Osteoblast (primary cell): ENCODE data around the gene D2HGDH. TPM values are rescaled to one million over a fixed set of nuclear protein-coding genes. Genes with fewer than 3 reads are reported as not detected.

ENCODE experiments used
- DNase-seq: peaks from one replicate; pipeline ENCODE4 v3.0.0; 2011; ENCODE audit warnings: low spot score, mixed read lengths; ENCODE audit not compliant: insufficient read length; ENCODE audit errors: missing footprints
- H2AFZ ChIP-seq: 2 replicates; pipeline ENCODE4 v1.6.0; 2011; ENCODE audit warnings: mild to moderate bottlenecking, low read length
- H3K27ac ChIP-seq: 2 replicates; pipeline ENCODE4 v1.5.1; 2011; ENCODE audit warnings: mild to moderate bottlenecking, low read depth, low read length, moderate library complexity
- H3K27me3 ChIP-seq: 2 replicates; pipeline ENCODE4 v1.6.0; 2012; ENCODE audit warnings: mild to moderate bottlenecking, control low read depth, inconsistent platforms, low read length, moderate library complexity; ENCODE audit not compliant: insufficient read depth
- H3K36me3 ChIP-seq: 2 replicates; pipeline ENCODE4 v1.5.1; 2011; ENCODE audit warnings: mild to moderate bottlenecking, low read length, control low read depth, moderate library complexity; ENCODE audit not compliant: insufficient read depth
- H3K4me1 ChIP-seq: 2 replicates; pipeline ENCODE4 v1.5.1; 2011; ENCODE audit warnings: mild to moderate bottlenecking, low read length, control low read depth, moderate library complexity; ENCODE audit not compliant: insufficient read depth
- H3K4me2 ChIP-seq: 2 replicates; pipeline ENCODE4 v1.6.0; 2011; ENCODE audit warnings: mild to moderate bottlenecking, low read length; ENCODE audit not compliant: insufficient read depth
- H3K4me3 ChIP-seq: fragments of 200-600 bp; sonication (generic); 3 replicates; pipeline ENCODE4 v1.5.1; 2012; ENCODE audit warnings: mild to moderate bottlenecking, low read length, inconsistent platforms; ENCODE audit not compliant: insufficient read depth
- H3K79me2 ChIP-seq: 2 replicates; pipeline ENCODE4 v1.6.0; 2012; ENCODE audit warnings: mild to moderate bottlenecking, low read length, control low read depth, inconsistent platforms; ENCODE audit not compliant: insufficient read depth
- H3K9me3 ChIP-seq: 2 replicates; pipeline ENCODE4 v1.5.1; 2011; ENCODE audit warnings: low read depth, low read length, control low read depth
- H4K20me1 ChIP-seq: 2 replicates; pipeline ENCODE4 v1.6.0; 2012; ENCODE audit warnings: mild to moderate bottlenecking, low read length, control low read depth; ENCODE audit not compliant: insufficient read depth
- CTCF ChIP-seq: IDR thresholded peaks from 2 replicates; pipeline ENCODE4 v1.5.1; 2011; ENCODE audit warnings: mild to moderate bottlenecking, low read depth, low read length, moderate library complexity; ENCODE audit errors: extremely low read depth
- total RNA-seq: library from RNA; depleted of rRNA; stranded (reverse); fragments of >200 nt; gene quantifications from 2 replicates; pipeline ENCODE4 v1.2.3, GENCODE V29; 2012

The D2HGDH gene
- total RNA-seq, 1 donor, result 15.6 TPM

- no peak overlapping the region for H3K27ac ChIP-seq
- H4K20me1 ChIP-seq, result peaks cover 10% of the 10 kb centered on the region
- no peak for TF ChIP-seq CTCF
- no peaks in the 10 kb centered on the region for H3K9me3 ChIP-seq
- H3K4me2 ChIP-seq, result no peak overlapping the region
- H3K79me2 ChIP-seq, result peaks cover 19% of the 10 kb centered on the region
- peaks cover 9% of the 10 kb centered on the region for H3K4me1 ChIP-seq
- H3K27me3 ChIP-seq, result no peaks in the 10 kb centered on the region
- peaks cover 42% of the 10 kb centered on the region for H3K36me3 ChIP-seq
- DNase-seq, result no peak
- H2AFZ ChIP-seq, result no peak overlapping the region
- H3K4me3 ChIP-seq, result no peak overlapping the region
Observed at GRCh38 chr2:241706537-241706936, 27.9 kb upstream of the D2HGDH start.

DNA sequence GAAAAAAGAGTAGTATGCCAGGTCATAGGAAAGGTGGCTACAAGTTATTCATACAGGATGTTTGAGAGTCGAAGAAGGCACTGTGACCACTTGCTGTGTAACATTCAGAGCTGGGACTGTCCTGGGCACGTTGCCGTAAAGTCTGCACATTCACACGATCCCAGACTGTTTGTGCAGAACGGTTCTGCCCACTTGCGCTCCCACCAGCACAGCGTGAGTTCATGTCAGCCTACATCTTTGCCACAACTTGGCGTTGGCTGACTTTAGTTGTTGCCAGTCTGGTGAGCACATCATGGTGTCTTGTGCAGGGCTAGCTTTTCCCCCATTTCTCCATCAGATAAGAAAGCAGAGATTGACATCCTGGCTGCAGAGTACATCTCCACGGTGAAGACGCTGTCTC, 25.6 kb upstream of the D2HGDH start:
- no peaks in the 10 kb centered on the region for H3K27me3 ChIP-seq
- H3K9me3 ChIP-seq, result no peaks in the 10 kb centered on the region
- no peaks in the 10 kb centered on the region for H4K20me1 ChIP-seq
- no peaks in the 10 kb centered on the region for H3K4me1 ChIP-seq
- TF ChIP-seq CTCF, result no peak
- peaks cover 3% of the 10 kb centered on the region for H3K79me2 ChIP-seq
- no peak for DNase-seq
- H3K4me3 ChIP-seq, result no peak overlapping the region
- peaks cover 58% of the 10 kb centered on the region for H3K36me3 ChIP-seq
- H2AFZ ChIP-seq, result no peak overlapping the region
- no peak overlapping the region for H3K27ac ChIP-seq
- H3K4me2 ChIP-seq, result no peak overlapping the region

- Histone ChIP-seq H3K4me3 (no peak overlapping the region), H3K9me3 (peaks cover 6% of the 10 kb centered on the region), H3K36me3 (peaks cover 41% of the 10 kb centered on the region), H3K79me2 (no peaks in the 10 kb centered on the region), H3K4me2 (no peak overlapping the region), H3K4me1 (no peaks in the 10 kb centered on the region), H3K27ac (no peak overlapping the region), H4K20me1 (no peaks in the 10 kb centered on the region), H3K27me3 (no peaks in the 10 kb centered on the region), H2AFZ (no peak overlapping the region)
- peak; percentile 49 for DNase-seq
- TF ChIP-seq CTCF, result no peak
Observed at GRCh38 chr2:241719093-241719492, 15.3 kb upstream of the D2HGDH start.

GRCh38 chr2:241720099-241720498, 14.3 kb upstream of the D2HGDH start:
- Histone ChIP-seq H3K9me3 (peaks cover 6% of the 10 kb centered on the region), H3K4me2 (no peak overlapping the region), H3K4me3 (no peak overlapping the region), H3K36me3 (peaks cover 41% of the 10 kb centered on the region), H4K20me1 (no peaks in the 10 kb centered on the region), H3K79me2 (no peaks in the 10 kb centered on the region), H3K4me1 (no peaks in the 10 kb centered on the region), H3K27me3 (no peaks in the 10 kb centered on the region), H2AFZ (no peak overlapping the region), H3K27ac (no peak overlapping the region)
- DNase-seq, result peak; percentile 70
- no peak for TF ChIP-seq CTCF
